Airway epithelial cell (primary cell): ENCODE data around the gene ACBD3. TPM values are rescaled to one million over a fixed set of nuclear protein-coding genes. Genes with fewer than 3 reads are reported as not detected.

Source experiments
- total RNA-seq: library from RNA; depleted of rRNA; stranded (reverse); fragments of >200 nt; gene quantifications from 2 replicates; pipeline ENCODE4 v1.2.3, GENCODE V29; 2015

ACBD3 gene
- 35.5 and 42.1 TPM in 2 replicates for total RNA-seq

DNA sequence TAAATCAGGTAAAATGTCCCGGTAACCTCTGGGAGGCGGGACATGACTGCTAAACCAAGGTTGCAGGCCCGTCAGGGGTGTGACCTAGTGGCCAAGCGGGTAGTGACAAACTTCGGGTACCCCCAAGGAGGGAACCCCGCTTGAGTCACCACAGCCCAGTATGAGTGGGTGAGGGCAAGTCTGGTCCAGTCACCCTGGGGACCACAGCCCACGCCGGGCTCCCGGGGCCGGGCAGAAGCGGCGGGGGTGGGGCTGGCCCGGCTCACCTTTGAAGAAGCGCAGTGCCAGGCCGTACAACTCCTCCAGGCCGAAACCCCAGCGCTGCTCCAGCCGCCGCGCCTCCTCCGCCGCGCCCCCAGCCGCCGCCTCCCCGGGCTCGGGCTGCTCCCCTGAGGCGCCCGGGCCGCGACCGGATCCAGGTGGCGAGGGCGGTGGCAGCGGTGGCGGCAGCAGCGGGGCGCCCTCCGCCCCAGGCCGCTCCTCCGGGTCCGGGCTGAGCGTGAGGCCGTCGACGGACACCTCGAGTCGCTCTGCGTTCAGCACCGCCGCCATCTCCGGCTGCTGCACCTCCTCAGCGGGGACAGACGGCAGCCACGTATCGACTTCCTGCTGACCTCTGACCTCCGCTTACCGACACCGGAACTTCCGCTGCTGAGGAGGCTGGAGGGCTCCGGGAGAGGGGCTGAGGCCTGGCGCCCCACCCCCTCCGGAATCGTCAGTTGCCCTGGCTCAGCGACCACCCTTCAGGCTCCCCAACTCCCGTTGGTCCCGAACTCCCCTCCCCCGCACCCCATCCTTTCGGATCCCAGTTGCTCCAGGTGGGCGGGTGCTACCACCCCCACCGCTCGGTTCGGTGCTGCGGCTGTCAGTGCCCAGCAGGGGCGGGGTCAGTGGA is at the start of gene ACBD3:
Gene ACBD3 (minus strand): TSS at position 618 of the 895 bp plus-strand sequence. CDS start 66 bp downstream, at position 552.

GRCh38 chr1:226223157-226223785 is 36.7 kb upstream of the ACBD3 start, which contains the start of gene MIXL1:
MIXL1 (plus strand) TSS chr1:226223664; CDS start chr1:226223682, 18 bp downstream.

Other genes with a start within 250 kb of the ACBD3 start
- not detected in 2 replicates for gene LEFTY2, start 245.5 kb downstream of the ACBD3 start, total RNA-seq
- 13.0 and 18.5 TPM in 2 replicates for gene SDE2, start 187.4 kb downstream of the ACBD3 start, total RNA-seq
- gene H3-3A, start 124.0 kb downstream of the ACBD3 start, total RNA-seq, result 327 and 495 TPM in 2 replicates
- not detected in 2 replicates for gene MIXL1, start 36.9 kb upstream of the ACBD3 start, total RNA-seq
- 3.1 and 5.0 TPM in 2 replicates for gene LIN9, start 122.4 kb upstream of the ACBD3 start, total RNA-seq
- gene PARP1, start 221.4 kb upstream of the ACBD3 start, total RNA-seq, result 146 and 207 TPM in 2 replicates